ENCODE data around the gene ESPN.
"Not testable (repeated sequence)": the region's sequence is repeated elsewhere in the genome, so short reads cannot be mapped to it uniquely, and the experiment has no call there.

GRCh38 chr1:6445929-6446328 lies 21.4 kb downstream of the ESPN start:
- TF ChIP-seq CTCF (IDR thresholded peaks at IDR 0.05; ENCODE audit: low read depth, low read length); POLR2A (IDR thresholded peaks at IDR 0.05; ENCODE audit: extremely low read depth, insufficient read length); MYC (IDR thresholded peaks at IDR 0.05; ENCODE audit: low read depth, low read length); MAX (IDR thresholded peaks at IDR 0.05; ENCODE audit: low read depth, low read length): not testable (repeated sequence)
